Dermis microvascular lymphatic vessel endothelial cell (primary cell): ENCODE results near the gene CACNB4. TPM values are rescaled to one million over a fixed set of nuclear protein-coding genes. Genes with fewer than 3 reads are reported as not detected.

Source experiments
- DNase-seq, 2 donors: peaks; one replicate each; pipeline versions ENCODE4 v3.0.0 to v3.0.0-alpha.2; 2010; ENCODE audit warnings: low read depth in 2 of 2
- total RNA-seq: library from RNA; depleted of rRNA; stranded (reverse); fragments of >200 nt; gene quantifications from 2 replicates; pipeline ENCODE4 v1.2.1, GENCODE V29; 2014

Gene CACNB4
- total RNA-seq, 1 donor from 2014 or later, result under 0.01 TPM

- DNase-seq, result no peak
These were observed 123.1 kb downstream of the CACNB4 start for GRCh38 chr2:151975460-151976414.

- no peak for DNase-seq
These were observed 123.9 kb downstream of the CACNB4 start for GRCh38 chr2:151974988-151975387.

- DNase-seq, result peak in 1 of 2 donors; percentile 11
These were observed 125.0 kb downstream of the CACNB4 start for GRCh38 chr2:151973901-151974199.

- DNase-seq, result no peak
These were observed 125.6 kb downstream of the CACNB4 start for GRCh38 chr2:151973013-151973900.

GRCh38 chr2:151972241-151973012, 126.4 kb downstream of the CACNB4 start:
- no peak for DNase-seq

- no peak for DNase-seq
These were observed 127.4 kb downstream of the CACNB4 start for GRCh38 chr2:151971301-151972051.

GRCh38 chr2:151968770-151969470, 129.9 kb downstream of the CACNB4 start:
- DNase-seq, result no peak

- no peak for DNase-seq
These were observed 130.8 kb downstream of the CACNB4 start for GRCh38 chr2:151967829-151968722.

- no peak for DNase-seq
These were observed 133.0 kb downstream of the CACNB4 start for GRCh38 chr2:151965884-151966283.

GRCh38 chr2:151961558-151961957, 137.3 kb downstream of the CACNB4 start:
- no peak for DNase-seq

- no peak for DNase-seq
These were observed 139.6 kb downstream of the CACNB4 start for GRCh38 chr2:151959238-151959637.

- DNase-seq, result peak; percentile 3 to 26
These were observed 145.4 kb downstream of the CACNB4 start for GRCh38 chr2:151953467-151953866.

- DNase-seq, result no peak
These were observed 146.0 kb downstream of the CACNB4 start for GRCh38 chr2:151952691-151953456.

- DNase-seq, result no peak
These were observed 151.1 kb downstream of the CACNB4 start for GRCh38 chr2:151947813-151948165.

- peak; percentile 16 to 42 for DNase-seq
These were observed 151.7 kb downstream of the CACNB4 start for GRCh38 chr2:151946899-151947812.

- no peak for DNase-seq
These were observed 152.5 kb downstream of the CACNB4 start for GRCh38 chr2:151946250-151946884.

- no peak for DNase-seq
These were observed 153.2 kb downstream of the CACNB4 start for GRCh38 chr2:151945602-151946001.
